ENCODE data around the gene LAIR2. TPM values are rescaled to one million over a fixed set of nuclear protein-coding genes. Genes with fewer than 3 reads are reported as not detected.

The LAIR2 gene, protein sequence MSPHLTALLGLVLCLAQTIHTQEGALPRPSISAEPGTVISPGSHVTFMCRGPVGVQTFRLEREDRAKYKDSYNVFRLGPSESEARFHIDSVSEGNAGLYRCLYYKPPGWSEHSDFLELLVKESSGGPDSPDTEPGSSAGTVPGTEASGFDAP
- total RNA-seq (2021; ENCODE audit: unreplicated experiment) (not detected), Bru-seq, nascent RNA (not detected), BruChase-seq, experiment 1, labeled RNA remaining after a 6-hour chase (not detected), BruChase-seq, experiment 2, labeled RNA remaining after a 2-hour chase (not detected)
- polyA plus RNA-seq (2012), result not detected in 2 replicates
- long read RNA-seq, result 0 reads

DNA sequence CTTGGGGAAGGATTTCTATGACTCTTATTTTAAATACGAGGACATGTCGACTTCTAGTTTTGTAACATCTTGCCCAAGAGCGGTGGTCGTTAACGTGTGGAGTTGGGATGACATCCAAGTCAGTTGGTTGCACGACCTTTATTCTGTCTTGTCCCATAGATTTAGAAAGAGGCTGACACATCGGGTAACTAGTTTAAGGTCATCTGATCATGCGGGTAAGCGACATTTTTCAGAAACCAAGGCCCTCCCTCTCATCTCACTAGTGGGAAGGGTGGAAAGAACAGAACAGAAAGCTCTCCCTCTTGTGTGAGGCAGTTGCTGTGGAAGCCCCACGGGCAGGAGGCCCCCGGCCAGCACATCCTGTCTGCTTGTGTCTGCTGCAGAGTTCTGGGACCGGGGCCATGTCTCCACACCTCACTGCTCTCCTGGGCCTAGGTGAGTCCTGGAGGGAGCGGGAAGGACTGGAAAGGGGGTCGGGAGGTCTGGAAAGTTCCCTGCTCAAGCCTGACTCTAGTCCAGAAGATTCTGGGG is at the start of gene LAIR2:
LAIR2 (plus strand) TSS at position 314 of the 531 bp plus-strand sequence; CDS start at position 402, 88 bp downstream.
- Histone ChIP-seq H3K27me3 (ENCODE audit: insufficient read depth, low read length) (peaks cover 7% of the 10 kb centered on the region), H4K20me1 (ENCODE audit: insufficient read depth) (no peaks in the 10 kb centered on the region), H3K9me3 (ENCODE audit: control insufficient read depth in 1 of 2, insufficient read depth in 1 of 2, low read depth in 1 of 2, low read length in 2 of 2) (no peaks in the 10 kb centered on the region), H3K9ac (ENCODE audit: low read length) (no peak within 1 kb of the TSS), H3K4me3 (replicated peaks in 1 of 2; ENCODE audit: low read depth in 1 of 2, low read length in 2 of 2) (no peak within 1 kb of the TSS), H3K9me2 (ENCODE audit: insufficient read depth) (no peaks in the 10 kb centered on the region), H3K27ac (ENCODE audit: low read depth, low read length) (no peak within 1 kb of the TSS), H3K4me2 (ENCODE audit: low read length) (no peak within 1 kb of the TSS), H2AFZ (ENCODE audit: low read depth, low read length, poor library complexity, severe bottlenecking) (no peak within 1 kb of the TSS), H3K79me2 (ENCODE audit: insufficient read depth, low read length) (no peaks in the 10 kb centered on the region), H3K36me3 (ENCODE audit: control insufficient read depth in 1 of 2, insufficient read depth in 2 of 2, low read length in 2 of 2) (no peaks in the 10 kb centered on the region), H3K4me1 (ENCODE audit: control insufficient read depth in 1 of 2, insufficient read depth in 2 of 2, low read length in 2 of 2) (peaks cover 0 to 8% of the 10 kb centered on the region in 2 experiments; a peak in 2 of 4 replicates)
- TF ChIP-seq POLR2AphosphoS5 (IDR thresholded peaks at IDR 0.05; ENCODE audit: low read depth, low read length) (no peak), EZH2 (IDR thresholded peaks at IDR 0.05) (no peak), EGR1 (IDR thresholded peaks at IDR 0.05; ENCODE audit: low read depth) (no peak), YY1 (IDR thresholded peaks at IDR 0.05; ENCODE audit: extremely low read depth, insufficient replicate concordance, low read depth, low read length) (no peak), RAD21 (IDR thresholded peaks at IDR 0.05; ENCODE audit: low read depth) (no peak), FOSL1 (IDR thresholded peaks at IDR 0.05; ENCODE audit: low read depth) (no peak), CBX3 (IDR thresholded peaks at IDR 0.05; ENCODE audit: low read depth) (no peak), POLR2A (IDR thresholded peaks at IDR 0.05; ENCODE audit: borderline replicate concordance, extremely low read depth, insufficient read depth, insufficient read length) (no peak), CEBPB (IDR thresholded peaks at IDR 0.05; ENCODE audit: low read depth) (no peak), ELF1 (IDR thresholded peaks at IDR 0.05; ENCODE audit: borderline replicate concordance, low read depth) (no peak), EZH2phosphoT487 (IDR thresholded peaks at IDR 0.05; ENCODE audit: borderline replicate concordance) (no peak)
- TF ChIP-seq, protein P1, sequence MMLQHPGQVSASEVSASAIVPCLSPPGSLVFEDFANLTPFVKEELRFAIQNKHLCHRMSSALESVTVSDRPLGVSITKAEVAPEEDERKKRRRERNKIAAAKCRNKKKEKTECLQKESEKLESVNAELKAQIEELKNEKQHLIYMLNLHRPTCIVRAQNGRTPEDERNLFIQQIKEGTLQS (IDR thresholded peaks at IDR 0.05), result no peak
- TF ChIP-seq, protein P2, sequence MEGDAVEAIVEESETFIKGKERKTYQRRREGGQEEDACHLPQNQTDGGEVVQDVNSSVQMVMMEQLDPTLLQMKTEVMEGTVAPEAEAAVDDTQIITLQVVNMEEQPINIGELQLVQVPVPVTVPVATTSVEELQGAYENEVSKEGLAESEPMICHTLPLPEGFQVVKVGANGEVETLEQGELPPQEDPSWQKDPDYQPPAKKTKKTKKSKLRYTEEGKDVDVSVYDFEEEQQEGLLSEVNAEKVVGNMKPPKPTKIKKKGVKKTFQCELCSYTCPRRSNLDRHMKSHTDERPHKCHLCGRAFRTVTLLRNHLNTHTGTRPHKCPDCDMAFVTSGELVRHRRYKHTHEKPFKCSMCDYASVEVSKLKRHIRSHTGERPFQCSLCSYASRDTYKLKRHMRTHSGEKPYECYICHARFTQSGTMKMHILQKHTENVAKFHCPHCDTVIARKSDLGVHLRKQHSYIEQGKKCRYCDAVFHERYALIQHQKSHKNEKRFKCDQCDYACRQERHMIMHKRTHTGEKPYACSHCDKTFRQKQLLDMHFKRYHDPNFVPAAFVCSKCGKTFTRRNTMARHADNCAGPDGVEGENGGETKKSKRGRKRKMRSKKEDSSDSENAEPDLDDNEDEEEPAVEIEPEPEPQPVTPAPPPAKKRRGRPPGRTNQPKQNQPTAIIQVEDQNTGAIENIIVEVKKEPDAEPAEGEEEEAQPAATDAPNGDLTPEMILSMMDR (IDR thresholded peaks at IDR 0.05 in 2 of 3, conservative IDR thresholded peaks at IDR 0.05 in 1 of 3; ENCODE audit: borderline replicate concordance in 1 of 3, insufficient read depth in 1 of 3, low read depth in 2 of 3, low read length in 2 of 3), result no peak
- TF ChIP-seq, protein P3, sequence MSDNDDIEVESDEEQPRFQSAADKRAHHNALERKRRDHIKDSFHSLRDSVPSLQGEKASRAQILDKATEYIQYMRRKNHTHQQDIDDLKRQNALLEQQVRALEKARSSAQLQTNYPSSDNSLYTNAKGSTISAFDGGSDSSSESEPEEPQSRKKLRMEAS (IDR thresholded peaks at IDR 0.05), result no peak
- intact Hi-C loops (cut with micrococcal nuclease), result no loop called here
- ChIA-PET CTCF (no interaction called here), RAD21 (ENCODE audit: low non-redundant PET in 1 of 2, low total read pairs in 2 of 2, uncharacterized antibody in 2 of 2, unreplicated experiment in 2 of 2) (no interaction called here), POLR2A (no interaction called here)
- BruUV-seq (replicated peaks), result no TSS peak
- DNase-seq (ENCODE audit: low read depth, low spot score) (no peak), ATAC-seq (no peak)

All from HCT116 (cell line).